Endothelial cell of umbilical vein (primary cell): ENCODE measurements around the gene TBX2. TPM values are rescaled to one million over a fixed set of nuclear protein-coding genes. Genes with fewer than 3 reads are reported as not detected.

ENCODE experiments used
- BruUV-seq: library from RNA; stranded (reverse); fragments of 400-500 nt; replicated peaks from 2 replicates; lab custom pipeline; 2021; lab: Mats Ljungman, UMichigan
- CTCF ChIA-PET: fragments of 300-600, 350-600 bp; sonication (Branson Sonifier 250); formaldehyde crosslinking; loops from one replicate; lab custom pipeline; 2021; ENCODE audit warnings: antibody characterized with exemption, inconsistent platforms; lab: Charles Lee
- POLR2A ChIA-PET: fragments of 300-600, 350-600 bp; sonication (Branson Sonifier 250); formaldehyde crosslinking; loops from one replicate; lab custom pipeline; 2021; ENCODE audit warnings: antibody characterized with exemption, inconsistent platforms; lab: Charles Lee
- DNase-seq: peaks from one replicate; pipeline ENCODE4 v3.0.0-alpha.2; 2011; ENCODE audit warnings: low read depth, low spot score
- FAIRE-seq: peaks from 2 replicates; lab custom pipeline; 2011; peaks lifted over from hg19 to GRCh38; lab: Jason Lieb, UNC
- H2AFZ ChIP-seq: 2 replicates; pipeline ENCODE4 v1.6.0; 2012; ENCODE audit warnings: low read depth, low read length, control low read depth, inconsistent platforms
- H3K27ac ChIP-seq: 2 replicates; pipeline ENCODE4 v1.5.1; 2011; ENCODE audit warnings: low read depth, mild to moderate bottlenecking, control low read depth, low read length, moderate library complexity; ENCODE audit not compliant: insufficient read depth
- H3K27me3 ChIP-seq, 2 experiments: 2 replicates each; pipeline versions ENCODE4 v1.6.0 to v1.6.1; 2011; ENCODE audit warnings: low read length in 2 of 2, mixed read lengths in 1 of 2; ENCODE audit not compliant: control insufficient read depth in 2 of 2, insufficient read depth in 2 of 2
- H3K36me3 ChIP-seq, 2 experiments: 2 replicates in 1 of 2; 3 replicates in 1 of 2; pipeline ENCODE4 v1.5.1; 2011; ENCODE audit warnings: low read length in 2 of 2, mild to moderate bottlenecking in 1 of 2, moderate library complexity in 1 of 2; ENCODE audit not compliant: control insufficient read depth in 2 of 2, insufficient read depth in 2 of 2; ENCODE audit errors: extremely low read depth in 1 of 2
- H3K4me1 ChIP-seq: 3 replicates; pipeline ENCODE4 v1.5.1; 2011; ENCODE audit warnings: mild to moderate bottlenecking, low read length; ENCODE audit not compliant: control insufficient read depth, insufficient read depth; ENCODE audit errors: extremely low read depth
- H3K4me2 ChIP-seq: 2 replicates; pipeline ENCODE4 v1.6.1; 2011; ENCODE audit warnings: low read length, control low read depth, mixed read lengths; ENCODE audit not compliant: insufficient read depth
- H3K4me3 ChIP-seq, 3 experiments: fragments of 200-600 bp in 1 of 3; sonication (generic), shearing (Covaris generic) in 1 of 3; replicated peaks in 1 of 3; 2 replicates each; pipeline ENCODE4 v1.5.1; 2011 to 2016; ENCODE audit warnings: control low read depth in 3 of 3, low read length in 3 of 3, mild to moderate bottlenecking in 2 of 3, inconsistent platforms in 1 of 3, low read depth in 1 of 3, moderate library complexity in 1 of 3; ENCODE audit not compliant: insufficient read depth in 1 of 3
- H3K79me2 ChIP-seq: 2 replicates; pipeline ENCODE4 v1.6.0; 2012; ENCODE audit warnings: low read length, inconsistent platforms; ENCODE audit not compliant: control insufficient read depth, insufficient read depth
- H3K9ac ChIP-seq: replicated peaks from 2 replicates; pipeline ENCODE3; 2011; ENCODE audit warnings: low read length, control low read depth; ENCODE audit not compliant: insufficient read depth; ENCODE audit errors: extremely low read depth
- H3K9me1 ChIP-seq: replicated peaks from 3 replicates; pipeline ENCODE4 v1.6.0; 2011; ENCODE audit warnings: mild to moderate bottlenecking, low read length; ENCODE audit not compliant: control insufficient read depth, insufficient read depth; ENCODE audit errors: extremely low read depth
- H3K9me3 ChIP-seq: replicated peaks from 2 replicates; pipeline ENCODE4 v1.5.1; 2012; ENCODE audit warnings: low read length, inconsistent platforms; ENCODE audit not compliant: control insufficient read depth, insufficient read depth
- H4K20me1 ChIP-seq: replicated peaks from 2 replicates; pipeline ENCODE3; 2011; ENCODE audit warnings: mild to moderate bottlenecking, low read length; ENCODE audit not compliant: control insufficient read depth, insufficient read depth; ENCODE audit errors: extremely low read depth
- EZH2 ChIP-seq: IDR thresholded peaks from 2 replicates; pipeline ENCODE4 v1.6.1; 2012; ENCODE audit warnings: borderline replicate concordance, low read depth, mild to moderate bottlenecking, moderate library complexity, low read length, inconsistent platforms; ENCODE audit not compliant: severe bottlenecking
- JUN ChIP-seq: IDR thresholded peaks from 2 replicates; pipeline ENCODE4 v1.6.1; 2011; ENCODE audit warnings: borderline replicate concordance, low read depth; ENCODE audit not compliant: insufficient read length, insufficient read depth
- dilution Hi-C: fragments of 300-500 bp; cut with MboI; formaldehyde crosslinking; loops from one replicate; pipeline ENCODE4 v1.15.0; 2019; ENCODE audit warnings: low sequenced_read_pairs; ENCODE audit not compliant: extremely low pct_ligation_motif_present
- intact Hi-C: fragments of 100-400 bp; cut with micrococcal nuclease; formaldehyde crosslinking; loops from one replicate; pipeline ENCODE4 v1.10.0; 2022
- polyA plus RNA-seq, 4 experiments: library from polyadenylated mRNA; depleted of rRNA in 3 of 4; stranded (reverse) in 3 of 4; unstranded in 1 of 4; fragments of >200 nt; gene quantifications; 2 replicates each; pipeline versions ENCODE4 v1.2.1 to v1.2.3, GENCODE V29; 2011 to 2012; ENCODE audit warnings: missing spikeins in 1 of 4
- total RNA-seq: library from RNA; stranded (reverse); gene quantifications from 2 replicates; pipeline ENCODE4 v1.2.3, GENCODE V29; 2021
- TF ChIP-seq, protein P1 (sequence below): IDR thresholded peaks from 2 replicates; pipeline ENCODE4 v1.6.1; 2011; ENCODE audit not compliant: insufficient read depth, insufficient read length
- TF ChIP-seq, protein P2 (sequence below), 2 donors: IDR thresholded peaks; 1 replicate in 1 of 2; 2 replicates in 1 of 2; pipeline ENCODE4 v1.5.1; 2011; ENCODE audit warnings: low read length in 2 of 2, mild to moderate bottlenecking in 2 of 2, moderate library complexity in 2 of 2, control low read depth in 1 of 2, inconsistent platforms in 1 of 2, low read depth in 1 of 2; ENCODE audit not compliant: insufficient read depth in 1 of 2; ENCODE audit errors: extremely low read depth in 1 of 2

TBX2 gene
- total and polyA plus RNA-seq, 2 donors (not counting 3 experiments of a cell fraction or from before 2014, with no cell fraction given) = not detected

DNA sequence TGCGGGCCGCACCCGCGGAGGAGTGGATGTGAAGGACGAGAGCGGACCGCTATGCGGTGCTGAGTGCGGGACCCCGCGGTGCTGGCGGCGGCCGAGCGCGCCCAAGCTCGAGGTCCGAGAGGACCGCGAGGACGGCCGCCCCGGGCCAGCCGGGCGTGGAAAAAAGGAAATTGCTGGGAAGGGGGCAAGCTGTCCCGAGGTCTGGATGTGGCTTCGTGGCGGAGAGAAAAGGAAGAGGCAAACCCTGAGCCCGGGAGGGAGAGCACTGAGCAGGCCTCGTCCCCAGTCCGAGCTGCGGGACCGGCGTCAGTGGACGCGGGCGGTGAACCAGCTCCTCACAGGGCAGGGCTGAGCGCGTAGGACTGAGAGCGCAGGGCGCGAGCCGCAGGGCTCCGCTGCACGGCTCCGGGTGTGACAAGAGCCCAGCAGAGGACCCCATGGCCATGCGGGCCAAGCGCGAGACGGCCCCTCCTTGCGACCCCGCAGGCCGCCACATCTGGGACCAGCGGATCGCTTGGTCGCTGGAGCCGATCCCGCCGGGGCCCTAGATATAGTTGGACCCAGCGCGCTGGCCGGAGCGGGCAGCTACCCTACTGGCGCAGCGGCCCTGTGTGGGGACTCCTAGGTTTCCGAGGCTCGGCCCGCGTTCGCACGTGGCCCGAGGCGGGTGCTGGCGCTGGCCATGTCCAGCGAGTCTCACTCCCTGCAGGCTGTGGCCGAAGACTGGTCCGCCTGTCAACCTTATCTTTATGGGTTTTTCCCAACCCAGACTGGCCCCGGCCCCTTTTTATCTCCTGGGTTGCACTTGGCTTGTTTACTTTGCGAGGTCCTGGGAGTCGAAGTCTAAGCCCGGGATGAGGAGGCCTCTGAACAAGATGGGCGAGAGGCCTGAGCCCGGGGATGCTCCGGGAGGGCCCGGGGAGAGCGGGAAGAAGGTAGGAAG lies 55.0 kb downstream of the TBX2 start:
- dilution Hi-C loops = no loop called here
- CTCF ChIA-PET = interaction anchor here (1.4 to 1.6 kb wide), 2 partner anchors 10 kb away, joined by 3 read pairs; no protein-coding TSS in a partner anchor
- no peaks in the 10 kb centered on the region for H3K9me3 ChIP-seq
- intact Hi-C loops = no loop called here
- BruUV-seq = no TSS peak
- H2AFZ ChIP-seq = no peak overlapping the region
- H3K79me2 ChIP-seq = no peaks in the 10 kb centered on the region
- H3K4me2 ChIP-seq = no peak overlapping the region
- H3K4me1 ChIP-seq = peaks cover 3% of the 10 kb centered on the region
- FAIRE-seq (no peak), DNase-seq (no peak)
- no peaks in the 10 kb centered on the region for H3K9me1 ChIP-seq
- H3K27me3 ChIP-seq = peaks cover 83 to 99% of the 10 kb centered on the region in 2 experiments
- H3K9ac ChIP-seq = no peak overlapping the region
- H3K27ac ChIP-seq = no peak overlapping the region
- POLR2A ChIA-PET = no interaction called here
- TF ChIP-seq, protein P1, sequence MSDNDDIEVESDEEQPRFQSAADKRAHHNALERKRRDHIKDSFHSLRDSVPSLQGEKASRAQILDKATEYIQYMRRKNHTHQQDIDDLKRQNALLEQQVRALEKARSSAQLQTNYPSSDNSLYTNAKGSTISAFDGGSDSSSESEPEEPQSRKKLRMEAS = no peak
- peak; percentile 97 for TF ChIP-seq EZH2
- no peaks in the 10 kb centered on the region for H3K36me3 ChIP-seq
- H4K20me1 ChIP-seq = peaks cover 2% of the 10 kb centered on the region
- H3K4me3 ChIP-seq = no peak overlapping the region

DNA sequence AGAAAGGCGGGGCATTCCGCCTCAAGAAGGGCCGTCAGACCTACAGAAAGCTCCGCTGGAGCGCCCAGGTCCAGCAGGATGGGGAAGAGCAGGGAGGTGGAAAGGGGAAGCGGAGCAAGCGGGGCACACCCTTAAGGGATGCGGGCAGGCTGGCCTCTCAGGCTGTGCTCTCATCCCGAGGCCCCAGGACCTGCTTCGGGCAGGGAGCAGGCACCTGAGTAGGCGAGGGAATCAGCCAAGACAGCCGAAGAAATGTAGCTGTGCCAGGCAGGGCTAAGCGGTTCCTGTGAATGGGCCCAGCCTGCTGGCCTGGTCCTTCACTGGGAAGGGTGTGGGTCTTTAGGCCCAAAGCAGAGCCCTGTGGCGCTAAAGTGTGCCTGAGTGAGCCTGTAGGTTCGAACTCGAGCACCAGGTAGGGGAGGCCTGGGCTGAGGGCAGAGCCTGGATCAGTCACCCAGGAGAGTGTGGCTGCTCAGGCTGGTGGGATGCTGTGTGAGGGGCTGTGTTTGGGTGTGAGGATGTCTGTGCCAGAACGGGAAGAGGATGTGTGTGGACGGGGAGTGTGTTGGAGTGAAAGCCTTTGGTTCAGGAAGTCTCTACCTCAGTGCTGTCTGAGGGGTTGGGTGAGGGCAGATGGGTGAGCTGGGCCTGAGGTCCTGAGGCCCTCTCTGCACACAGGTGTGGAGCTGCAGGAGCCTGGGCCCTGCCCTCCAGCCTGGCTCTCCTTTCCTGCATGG lies 55.8 kb downstream of the TBX2 start:
- no peaks in the 10 kb centered on the region for H3K79me2 ChIP-seq
- H2AFZ ChIP-seq = no peak overlapping the region
- H3K36me3 ChIP-seq = no peaks in the 10 kb centered on the region
- peaks cover 3% of the 10 kb centered on the region for H3K4me1 ChIP-seq
- dilution Hi-C loops = no loop called here
- peaks cover 2% of the 10 kb centered on the region for H4K20me1 ChIP-seq
- CTCF ChIA-PET = no interaction called here
- H3K9me3 ChIP-seq = no peaks in the 10 kb centered on the region
- no TSS peak for BruUV-seq
- H3K27ac ChIP-seq = no peak overlapping the region
- DNase-seq = no peak
- TF ChIP-seq EZH2 (no peak), JUN (no peak)
- TF ChIP-seq, protein P2, sequence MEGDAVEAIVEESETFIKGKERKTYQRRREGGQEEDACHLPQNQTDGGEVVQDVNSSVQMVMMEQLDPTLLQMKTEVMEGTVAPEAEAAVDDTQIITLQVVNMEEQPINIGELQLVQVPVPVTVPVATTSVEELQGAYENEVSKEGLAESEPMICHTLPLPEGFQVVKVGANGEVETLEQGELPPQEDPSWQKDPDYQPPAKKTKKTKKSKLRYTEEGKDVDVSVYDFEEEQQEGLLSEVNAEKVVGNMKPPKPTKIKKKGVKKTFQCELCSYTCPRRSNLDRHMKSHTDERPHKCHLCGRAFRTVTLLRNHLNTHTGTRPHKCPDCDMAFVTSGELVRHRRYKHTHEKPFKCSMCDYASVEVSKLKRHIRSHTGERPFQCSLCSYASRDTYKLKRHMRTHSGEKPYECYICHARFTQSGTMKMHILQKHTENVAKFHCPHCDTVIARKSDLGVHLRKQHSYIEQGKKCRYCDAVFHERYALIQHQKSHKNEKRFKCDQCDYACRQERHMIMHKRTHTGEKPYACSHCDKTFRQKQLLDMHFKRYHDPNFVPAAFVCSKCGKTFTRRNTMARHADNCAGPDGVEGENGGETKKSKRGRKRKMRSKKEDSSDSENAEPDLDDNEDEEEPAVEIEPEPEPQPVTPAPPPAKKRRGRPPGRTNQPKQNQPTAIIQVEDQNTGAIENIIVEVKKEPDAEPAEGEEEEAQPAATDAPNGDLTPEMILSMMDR (IDR thresholded peaks at IDR 0.05; ENCODE audit: extremely low read depth in 1 of 2, insufficient read depth in 1 of 2, low read depth in 1 of 2, low read length in 2 of 2) = no peak
- H3K9me1 ChIP-seq = no peaks in the 10 kb centered on the region
- no peak overlapping the region for H3K9ac ChIP-seq
- POLR2A ChIA-PET = no interaction called here
- peaks cover 88 to 99% of the 10 kb centered on the region in 2 experiments for H3K27me3 ChIP-seq
- intact Hi-C loops = no loop called here
- H3K4me3 ChIP-seq = no peak overlapping the region
- no peak overlapping the region for H3K4me2 ChIP-seq
- no peak for FAIRE-seq
